ENCODE measurements around the gene AATF. TPM values are rescaled to one million over a fixed set of nuclear protein-coding genes. Genes with fewer than 3 reads are reported as not detected.

AATF gene
- total RNA-seq, 4 donors from 2014 or later: 22.4 to 36.4 (median 32.4) TPM

- WGBS, 2 donors: 10% methylated on average over 2 of the region's 58 CpGs; no CpG with 5 or more reads in 1 of the 2 donors
- TF ChIP-seq CTCF (IDR thresholded peaks at IDR 0.05) (no peak), POLR2A (IDR thresholded peaks at IDR 0.05) (no peak)
- no peak overlapping the region for H3K27ac ChIP-seq
- H3K27me3 ChIP-seq: peaks cover 57 to 100% (median 94%) of the 10 kb centered on the region in 4 donors
- DNase-seq: no peak
- peaks cover 75 to 93% (median 81%) of the 10 kb centered on the region in 3 donors for H3K4me1 ChIP-seq
- intact Hi-C loops (cut with DNase I): no loop called here
- H3K36me3 ChIP-seq: no peaks in the 10 kb centered on the region
- H3K9me3 ChIP-seq: no peaks in the 10 kb centered on the region
- peak overlapping the region in 2 of 4 donors; percentile 19 to 43 for H3K4me3 ChIP-seq
Measured at GRCh38 chr17:36936455-36937000, 12.2 kb upstream of the AATF start.

- 4 to 9% methylated on average over 36 to 54 of the region's 75 CpGs for WGBS, 2 donors
- H3K4me3 ChIP-seq: peak within 1 kb of the TSS in 2 of 4 donors; percentile 19 to 43
- H3K27ac ChIP-seq: no peak within 1 kb of the TSS
- H3K36me3 ChIP-seq: no peaks in the 10 kb centered on the region
- H3K9me3 ChIP-seq: no peaks in the 10 kb centered on the region
- peaks cover 71 to 92% (median 78%) of the 10 kb centered on the region in 3 donors for H3K4me1 ChIP-seq
- no peak for TF ChIP-seq POLR2A (IDR thresholded peaks at IDR 0.05)
- no peak for TF ChIP-seq CTCF (IDR thresholded peaks at IDR 0.05)
- no peak for DNase-seq
- peaks cover 59 to 100% (median 95%) of the 10 kb centered on the region in 4 donors for H3K27me3 ChIP-seq
- intact Hi-C loops (cut with DNase I): no loop called here
Measured at GRCh38 chr17:36937001-36937958, 11.5 kb upstream of the AATF start, which contains the start of gene LHX1. Gene LHX1, plus strand, starts transcription at chr17:36937475. Its CDS starts 723 bp downstream, at chr17:36938198.

- H3K4me3 ChIP-seq: peak overlapping the region in 2 of 4 donors; percentile 19 to 43
- no peak for DNase-seq
- TF ChIP-seq POLR2A (IDR thresholded peaks at IDR 0.05): no peak
- no peak for TF ChIP-seq CTCF (IDR thresholded peaks at IDR 0.05)
Measured at GRCh38 chr17:36937959-36938565, 10.7 kb upstream of the AATF start.

GRCh38 chr17:36938566-36939051, 10.1 kb upstream of the AATF start:
- TF ChIP-seq CTCF (IDR thresholded peaks at IDR 0.05) (no peak), POLR2A (IDR thresholded peaks at IDR 0.05) (no peak)
- H3K4me1 ChIP-seq: peaks cover 63 to 90% (median 68%) of the 10 kb centered on the region in 3 donors
- no peaks in the 10 kb centered on the region for H3K9me3 ChIP-seq
- 5 to 11% methylated on average over 5 to 18 of the region's 25 CpGs for WGBS, 2 donors
- DNase-seq: no peak
- intact Hi-C loops (cut with DNase I): no loop called here
- peaks cover 68 to 100% (median 94%) of the 10 kb centered on the region in 4 donors for H3K27me3 ChIP-seq
- peak overlapping the region in 1 of 4 donors; percentile 43 for H3K4me3 ChIP-seq
- no peaks in the 10 kb centered on the region for H3K36me3 ChIP-seq
- no peak overlapping the region for H3K27ac ChIP-seq

More at GRCh38 chr17:36937959-36938565, 10.7 kb upstream of the AATF start:
- intact Hi-C loops (cut with DNase I): no loop called here
- no peaks in the 10 kb centered on the region for H3K9me3 ChIP-seq
- no peaks in the 10 kb centered on the region for H3K36me3 ChIP-seq
- WGBS, 2 donors: 0 to 6% methylated on average over 11 to 20 of the region's 36 CpGs
- H3K4me1 ChIP-seq: peaks cover 69 to 92% (median 74%) of the 10 kb centered on the region in 3 donors
- H3K27me3 ChIP-seq: peaks cover 64 to 100% (median 95%) of the 10 kb centered on the region in 4 donors
- no peak overlapping the region for H3K27ac ChIP-seq
